ENCODE data around the gene KCNE5. TPM values are rescaled to one million over a fixed set of nuclear protein-coding genes. Genes with fewer than 3 reads are reported as not detected.
"Not testable (repeated sequence)": the region's sequence is repeated elsewhere in the genome, so short reads cannot be mapped to it uniquely, and the experiment has no call there.

Gene KCNE5
- total RNA-seq, 1 experiment from 2014 or later, result 1.4 TPM

GRCh38 chrX:109656774-109657173, 31.8 kb upstream of the KCNE5 start:
- TF ChIP-seq EZH2 (IDR thresholded peaks at IDR 0.05; ENCODE audit: low read depth), result no peak
- TF ChIP-seq, protein P1, sequence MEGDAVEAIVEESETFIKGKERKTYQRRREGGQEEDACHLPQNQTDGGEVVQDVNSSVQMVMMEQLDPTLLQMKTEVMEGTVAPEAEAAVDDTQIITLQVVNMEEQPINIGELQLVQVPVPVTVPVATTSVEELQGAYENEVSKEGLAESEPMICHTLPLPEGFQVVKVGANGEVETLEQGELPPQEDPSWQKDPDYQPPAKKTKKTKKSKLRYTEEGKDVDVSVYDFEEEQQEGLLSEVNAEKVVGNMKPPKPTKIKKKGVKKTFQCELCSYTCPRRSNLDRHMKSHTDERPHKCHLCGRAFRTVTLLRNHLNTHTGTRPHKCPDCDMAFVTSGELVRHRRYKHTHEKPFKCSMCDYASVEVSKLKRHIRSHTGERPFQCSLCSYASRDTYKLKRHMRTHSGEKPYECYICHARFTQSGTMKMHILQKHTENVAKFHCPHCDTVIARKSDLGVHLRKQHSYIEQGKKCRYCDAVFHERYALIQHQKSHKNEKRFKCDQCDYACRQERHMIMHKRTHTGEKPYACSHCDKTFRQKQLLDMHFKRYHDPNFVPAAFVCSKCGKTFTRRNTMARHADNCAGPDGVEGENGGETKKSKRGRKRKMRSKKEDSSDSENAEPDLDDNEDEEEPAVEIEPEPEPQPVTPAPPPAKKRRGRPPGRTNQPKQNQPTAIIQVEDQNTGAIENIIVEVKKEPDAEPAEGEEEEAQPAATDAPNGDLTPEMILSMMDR (conservative IDR thresholded peaks at IDR 0.05), result no peak
- intact Hi-C loops (cut with micrococcal nuclease; ENCODE audit: unreplicated experiment), result no loop called here
- no TSS peak for BruUV-seq (replicated peaks)

GRCh38 chrX:109655502-109656201, 30.7 kb upstream of the KCNE5 start:
- ChIA-PET CTCF (no interaction called here), POLR2A (ENCODE audit: unreplicated experiment) (no interaction called here)

More at GRCh38 chrX:109656774-109657173, 31.8 kb upstream of the KCNE5 start:
- ChIA-PET POLR2A (ENCODE audit: unreplicated experiment) (no interaction called here), CTCF (no interaction called here)
- DNase-seq, result no peak
- Histone ChIP-seq H3K79me2 (ENCODE audit: low read depth) (no peaks in the 10 kb centered on the region), H3K27ac (no peak overlapping the region), H3K4me3 (no peak overlapping the region), H3K36me3 (ENCODE audit: low read depth) (peaks cover 14% of the 10 kb centered on the region), H2AFZ (no peak overlapping the region), H3K4me1 (replicated peaks; ENCODE audit: insufficient read depth) (no peaks in the 10 kb centered on the region), H3K9me2 (ENCODE audit: insufficient read depth) (peaks cover 4% of the 10 kb centered on the region; the same call in 1 of the 2 replicates), H3F3A (ENCODE audit: insufficient read depth, low read depth) (0 out of 2 replicates have a peak, but pooled peaks cover 5% of the 10 kb centered on the region), H3K9me3 (ENCODE audit: insufficient read depth, low read depth) (no peaks in the 10 kb centered on the region), H4K20me1 (ENCODE audit: insufficient read depth) (no peaks in the 10 kb centered on the region), H3K27me3 (ENCODE audit: insufficient read depth, low read depth) (no peaks in the 10 kb centered on the region), H3K4me2 (no peak overlapping the region)

DNA sequence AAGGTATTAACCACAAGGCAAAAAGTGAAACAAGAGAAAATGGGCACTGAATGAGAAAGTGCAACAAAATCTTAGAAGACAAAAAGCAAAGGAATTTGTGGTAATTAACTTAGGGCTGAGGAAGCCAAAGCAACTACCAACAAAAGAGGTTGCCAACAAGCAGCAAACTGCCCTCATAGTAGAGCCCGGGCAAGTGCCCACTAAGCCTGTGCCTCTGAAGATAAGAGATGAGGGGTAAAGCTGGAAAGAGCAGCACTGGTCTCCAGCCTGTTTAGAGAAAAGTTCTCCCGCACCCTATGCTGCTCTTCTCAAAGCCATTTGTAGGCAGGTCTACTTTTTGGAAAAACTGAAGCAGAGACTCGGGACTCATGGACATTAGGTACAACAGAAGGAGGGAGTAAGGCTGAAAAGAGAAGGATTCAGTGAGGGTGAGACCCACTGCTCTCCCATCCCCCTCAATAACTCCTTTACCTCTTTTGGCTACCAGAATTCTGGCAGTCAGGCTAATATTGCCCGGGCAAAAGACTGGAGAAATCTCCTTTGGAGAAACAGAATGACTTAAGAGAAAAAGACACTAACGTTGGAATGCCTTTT, 29.6 kb upstream of the KCNE5 start:
- intact Hi-C loops (cut with micrococcal nuclease; ENCODE audit: unreplicated experiment), result no loop called here
- no peak overlapping the region for H2AFZ ChIP-seq
- ChIA-PET CTCF (no interaction called here), POLR2A (ENCODE audit: unreplicated experiment) (interaction anchor here (0.7 kb wide), 1 partner anchor 34 kb away, joined by 6 read pairs; no protein-coding TSS in a partner anchor)
- TF ChIP-seq EZH2 (IDR thresholded peaks at IDR 0.05; ENCODE audit: low read depth), result no peak
- TF ChIP-seq, protein P1 (conservative IDR thresholded peaks at IDR 0.05), result no peak
- H3F3A ChIP-seq (ENCODE audit: insufficient read depth, low read depth), result 0 out of 2 replicates have a peak, but pooled peaks cover 5% of the 10 kb centered on the region
- no peak for DNase-seq
- H3K4me3 ChIP-seq, result no peak overlapping the region
- H3K4me2 ChIP-seq, result no peak overlapping the region
- H3K4me1 ChIP-seq (replicated peaks; ENCODE audit: insufficient read depth), result no peaks in the 10 kb centered on the region
- H4K20me1 ChIP-seq (ENCODE audit: insufficient read depth), result no peaks in the 10 kb centered on the region
- no peaks in the 10 kb centered on the region for H3K79me2 ChIP-seq (ENCODE audit: low read depth)
- H3K27me3 ChIP-seq (ENCODE audit: insufficient read depth, low read depth), result no peaks in the 10 kb centered on the region
- peaks cover 8% of the 10 kb centered on the region for H3K36me3 ChIP-seq (ENCODE audit: low read depth)
- no peaks in the 10 kb centered on the region for H3K9me3 ChIP-seq (ENCODE audit: insufficient read depth, low read depth)
- no peaks in the 10 kb centered on the region for H3K9me2 ChIP-seq (ENCODE audit: insufficient read depth)
- H3K27ac ChIP-seq, result no peak overlapping the region
- BruUV-seq (replicated peaks), result no TSS peak

More at GRCh38 chrX:109655502-109656201, 30.7 kb upstream of the KCNE5 start:
- Histone ChIP-seq H3K36me3 (ENCODE audit: low read depth) (peaks cover 8% of the 10 kb centered on the region), H4K20me1 (ENCODE audit: insufficient read depth) (no peaks in the 10 kb centered on the region), H2AFZ (no peak overlapping the region), H3K9me3 (ENCODE audit: insufficient read depth, low read depth) (no peaks in the 10 kb centered on the region), H3K9me2 (ENCODE audit: insufficient read depth) (peaks cover 4% of the 10 kb centered on the region; the same call in 1 of the 2 replicates), H3F3A (ENCODE audit: insufficient read depth, low read depth) (0 out of 2 replicates have a peak, but pooled peaks cover 5% of the 10 kb centered on the region), H3K27ac (no peak overlapping the region), H3K4me3 (no peak overlapping the region), H3K4me2 (no peak overlapping the region), H3K27me3 (ENCODE audit: insufficient read depth, low read depth) (no peaks in the 10 kb centered on the region), H3K4me1 (replicated peaks; ENCODE audit: insufficient read depth) (no peaks in the 10 kb centered on the region), H3K79me2 (ENCODE audit: low read depth) (no peaks in the 10 kb centered on the region)
- no TSS peak for BruUV-seq (replicated peaks)
- TF ChIP-seq, protein P1 (conservative IDR thresholded peaks at IDR 0.05), result no peak
- no peak for TF ChIP-seq EZH2 (IDR thresholded peaks at IDR 0.05; ENCODE audit: low read depth)
- DNase-seq, result no peak
- intact Hi-C loops (cut with micrococcal nuclease; ENCODE audit: unreplicated experiment), result no loop called here

DNA sequence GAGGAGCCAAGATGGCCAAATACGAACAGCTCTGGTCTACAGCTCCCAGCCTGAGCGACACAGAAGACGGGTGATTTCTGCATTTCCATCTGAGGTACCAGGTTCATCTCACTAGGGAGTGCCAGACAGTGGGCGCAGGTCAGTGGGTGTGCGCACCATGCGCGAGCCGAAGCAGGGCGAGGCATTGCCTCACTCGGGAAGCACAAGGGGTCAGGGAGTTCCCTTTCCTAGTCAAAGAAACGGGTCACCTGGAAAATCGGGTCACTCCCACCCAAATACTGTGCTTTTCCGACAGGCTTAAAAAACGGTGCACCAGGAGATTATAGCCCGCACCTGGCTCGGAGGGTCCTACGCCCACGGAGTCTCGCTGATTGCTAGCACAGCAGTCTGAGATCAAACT, 19.7 kb upstream of the KCNE5 start:
- H3K36me3 ChIP-seq (ENCODE audit: low read depth); POLR2A ChIA-PET (ENCODE audit: unreplicated experiment); H4K20me1 ChIP-seq (ENCODE audit: insufficient read depth); H2AFZ ChIP-seq; H3K27ac ChIP-seq; H3K79me2 ChIP-seq (ENCODE audit: low read depth); H3K9me2 ChIP-seq (ENCODE audit: insufficient read depth); H3K4me2 ChIP-seq; H3K9me3 ChIP-seq (ENCODE audit: insufficient read depth, low read depth); BruUV-seq (replicated peaks); H3K4me3 ChIP-seq; H3K4me1 ChIP-seq (replicated peaks; ENCODE audit: insufficient read depth); intact Hi-C loops (cut with micrococcal nuclease; ENCODE audit: unreplicated experiment); H3F3A ChIP-seq (ENCODE audit: insufficient read depth, low read depth); H3K27me3 ChIP-seq (ENCODE audit: insufficient read depth, low read depth); DNase-seq; CTCF ChIA-PET: not testable (repeated sequence)
